Subcutaneous adipose tissue (tissue), 4 donors: ENCODE results near the gene RPA4. TPM values are rescaled to one million over a fixed set of nuclear protein-coding genes. Genes with fewer than 3 reads are reported as not detected.

ENCODE experiments used
- total RNA-seq, 4 donors: library from RNA; depleted of rRNA; stranded (reverse); fragments of >200 nt; gene quantifications; one replicate each; pipeline ENCODE4 v1.1.0, GENCODE V29; 2016
- TF ChIP-seq, protein P1 (sequence below): fragments of 450-650 bp; IDR thresholded peaks from one replicate; pipeline ENCODE4 v1.5.1; 2016; ENCODE audit warnings: low read depth, mild to moderate bottlenecking, control low read depth, antibody characterized with exemption, moderate library complexity

The RPA4 gene, protein sequence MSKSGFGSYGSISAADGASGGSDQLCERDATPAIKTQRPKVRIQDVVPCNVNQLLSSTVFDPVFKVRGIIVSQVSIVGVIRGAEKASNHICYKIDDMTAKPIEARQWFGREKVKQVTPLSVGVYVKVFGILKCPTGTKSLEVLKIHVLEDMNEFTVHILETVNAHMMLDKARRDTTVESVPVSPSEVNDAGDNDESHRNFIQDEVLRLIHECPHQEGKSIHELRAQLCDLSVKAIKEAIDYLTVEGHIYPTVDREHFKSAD
- 1 to 10 TPM; 1.6 to 4.2 (median 3.3) TPM for total RNA-seq

DNA sequence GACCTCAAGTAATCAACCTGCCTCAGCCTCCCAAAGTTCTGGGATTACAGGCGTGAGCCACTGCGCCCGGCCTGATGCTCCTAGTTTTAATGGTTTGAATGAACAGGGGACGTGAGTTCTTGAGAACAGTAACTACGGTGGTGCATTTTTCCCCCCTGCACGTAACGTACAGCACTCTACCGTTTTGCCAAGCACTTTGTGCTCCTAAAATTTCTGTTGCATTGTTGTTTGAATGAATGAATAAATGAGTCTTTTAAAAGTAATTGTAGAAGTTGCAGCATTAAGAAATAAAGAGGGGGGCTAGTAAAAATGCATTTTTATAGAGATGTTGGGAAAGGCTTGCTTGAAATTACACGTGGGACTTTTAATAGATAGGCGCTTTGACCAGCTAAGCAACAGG lies at the start of gene RPA4:
TSS of gene RPA4 (plus strand) at position 301 of the 400 bp plus-strand sequence. CDS start 403 bp downstream, outside the sequence.
- TF ChIP-seq, protein P1, sequence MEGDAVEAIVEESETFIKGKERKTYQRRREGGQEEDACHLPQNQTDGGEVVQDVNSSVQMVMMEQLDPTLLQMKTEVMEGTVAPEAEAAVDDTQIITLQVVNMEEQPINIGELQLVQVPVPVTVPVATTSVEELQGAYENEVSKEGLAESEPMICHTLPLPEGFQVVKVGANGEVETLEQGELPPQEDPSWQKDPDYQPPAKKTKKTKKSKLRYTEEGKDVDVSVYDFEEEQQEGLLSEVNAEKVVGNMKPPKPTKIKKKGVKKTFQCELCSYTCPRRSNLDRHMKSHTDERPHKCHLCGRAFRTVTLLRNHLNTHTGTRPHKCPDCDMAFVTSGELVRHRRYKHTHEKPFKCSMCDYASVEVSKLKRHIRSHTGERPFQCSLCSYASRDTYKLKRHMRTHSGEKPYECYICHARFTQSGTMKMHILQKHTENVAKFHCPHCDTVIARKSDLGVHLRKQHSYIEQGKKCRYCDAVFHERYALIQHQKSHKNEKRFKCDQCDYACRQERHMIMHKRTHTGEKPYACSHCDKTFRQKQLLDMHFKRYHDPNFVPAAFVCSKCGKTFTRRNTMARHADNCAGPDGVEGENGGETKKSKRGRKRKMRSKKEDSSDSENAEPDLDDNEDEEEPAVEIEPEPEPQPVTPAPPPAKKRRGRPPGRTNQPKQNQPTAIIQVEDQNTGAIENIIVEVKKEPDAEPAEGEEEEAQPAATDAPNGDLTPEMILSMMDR, result no peak

DNA sequence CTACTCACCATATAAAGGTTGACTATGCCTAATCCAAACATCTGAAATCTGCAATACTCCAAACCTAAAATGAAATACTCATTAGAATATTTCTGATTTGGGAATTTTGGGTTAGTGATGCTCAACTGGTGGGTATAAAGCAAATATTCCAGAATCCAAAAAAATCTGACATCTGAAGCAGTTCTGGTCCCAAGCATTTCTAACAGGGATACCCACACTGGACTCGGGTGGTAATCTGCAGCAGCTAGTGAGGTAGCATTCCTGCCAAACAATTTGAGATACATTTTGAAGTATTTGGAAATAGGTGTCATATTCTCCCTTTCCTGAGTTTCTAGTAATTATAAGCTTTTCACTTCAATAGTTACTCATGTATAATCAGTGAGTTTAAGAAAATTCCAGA lies 49.6 kb upstream of the RPA4 start:
- TF ChIP-seq, protein P1, result no peak

DNA sequence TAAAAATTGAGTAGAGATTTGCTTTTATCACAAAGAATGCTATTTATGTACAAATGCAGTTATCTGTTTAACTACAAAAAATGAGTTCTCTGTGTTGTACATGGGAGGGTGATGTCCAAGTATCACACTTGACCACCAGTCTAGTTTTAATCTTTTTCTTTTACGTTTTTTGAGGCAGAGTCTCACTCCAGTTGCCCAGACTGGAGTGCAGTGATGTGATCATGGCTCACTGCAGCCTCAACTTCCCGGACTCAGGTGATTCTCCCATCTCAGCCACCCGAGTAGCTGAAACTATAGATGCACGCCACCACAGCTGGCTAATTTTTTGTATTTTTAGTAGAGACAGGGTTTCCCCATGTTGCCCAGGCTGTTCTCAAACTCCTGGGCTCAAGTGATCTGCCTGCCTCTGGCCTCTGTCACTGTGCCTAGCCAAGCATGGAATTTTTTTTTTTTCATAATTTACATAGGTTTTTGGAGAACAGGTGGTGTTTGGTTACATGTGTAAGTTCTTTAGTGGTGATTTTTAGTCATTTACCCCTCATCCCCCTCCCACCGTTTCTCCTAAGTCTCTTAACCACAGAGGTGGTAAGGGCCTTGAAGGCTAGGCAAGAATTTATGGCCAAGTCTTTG lies 47.9 kb upstream of the RPA4 start:
- TF ChIP-seq, protein P1, result no peak

DNA sequence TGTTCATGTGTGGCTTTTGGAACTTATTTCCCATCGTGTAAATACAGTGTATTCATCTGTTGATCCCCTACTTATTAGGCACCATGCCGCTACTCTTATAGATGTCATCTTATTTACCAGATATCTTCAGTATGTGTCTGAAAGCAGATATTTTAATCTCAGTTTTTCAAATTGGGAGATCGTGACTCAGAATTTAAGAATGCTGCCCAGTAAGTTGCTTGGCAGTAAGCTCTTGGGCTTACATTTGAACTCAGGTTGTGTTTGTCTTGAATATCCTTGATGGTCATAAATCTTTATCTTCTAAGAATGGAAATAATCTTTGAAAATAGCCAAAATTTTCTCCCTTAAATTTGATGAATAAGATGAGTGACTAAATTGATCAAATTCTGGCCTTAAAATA lies 45.9 kb upstream of the RPA4 start:
- TF ChIP-seq, protein P1, result no peak

DNA sequence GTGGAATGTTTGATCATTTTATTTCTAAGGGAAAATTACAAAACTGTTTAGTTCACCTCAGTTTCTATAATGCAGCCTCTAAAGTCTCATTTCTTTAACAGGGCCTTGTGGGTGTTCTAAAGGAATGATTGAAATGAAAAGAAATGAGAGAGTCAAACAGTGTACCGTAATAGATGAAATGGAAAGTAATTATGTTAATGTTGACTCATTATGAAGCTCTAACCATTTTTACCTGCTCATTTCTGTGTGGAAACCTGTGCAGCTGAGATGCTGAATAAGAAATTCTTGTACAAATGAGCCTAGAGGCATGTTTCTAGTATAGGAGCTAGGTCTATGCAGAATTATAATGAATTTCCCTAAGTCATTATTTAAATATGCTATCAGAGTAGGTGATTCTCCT lies 45.2 kb upstream of the RPA4 start:
- TF ChIP-seq, protein P1, result no peak

DNA sequence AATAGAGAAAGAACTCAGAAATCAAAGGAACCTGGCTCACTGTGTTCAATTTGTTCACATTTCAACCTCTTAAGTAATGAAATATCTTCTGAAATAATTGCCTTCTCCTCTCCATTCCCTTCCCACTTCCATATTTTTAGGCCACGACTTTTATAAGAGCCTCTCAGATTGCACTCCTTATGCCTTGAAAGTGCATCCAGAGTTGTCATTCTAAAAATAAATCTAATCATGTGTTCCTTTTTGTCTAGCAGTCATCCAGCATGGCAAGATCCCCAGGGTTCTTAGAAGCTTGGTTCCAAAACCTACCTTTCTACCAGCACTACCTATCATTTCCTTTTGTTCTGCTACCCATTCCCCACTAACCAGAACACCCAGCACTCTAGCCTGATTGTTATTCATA lies 42.4 kb upstream of the RPA4 start:
- TF ChIP-seq, protein P1, result no peak

DNA sequence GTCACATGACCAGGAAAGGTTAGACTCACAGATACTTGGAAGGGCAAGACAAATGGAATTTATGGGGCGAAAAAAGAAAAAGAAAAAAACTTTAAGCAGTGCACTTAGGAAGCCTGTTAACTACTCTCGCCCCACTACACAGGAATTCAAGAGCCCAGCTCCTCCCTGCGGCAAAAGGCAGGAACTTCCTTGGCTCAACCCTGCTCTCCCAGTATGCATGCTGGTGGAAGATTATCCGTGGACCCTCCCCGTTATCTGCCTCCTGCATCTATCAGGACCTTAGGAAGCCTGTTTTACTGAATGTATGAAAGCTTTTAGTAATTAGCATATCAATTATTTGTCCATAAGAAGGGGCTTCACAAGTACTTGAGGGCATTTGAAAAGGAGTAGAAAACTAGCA lies 40.1 kb upstream of the RPA4 start:
- TF ChIP-seq, protein P1, result no peak
